Endothelial cell of umbilical vein (primary cell): ENCODE measurements around the gene SGSH.
"Not testable (repeated sequence)": the region's sequence is repeated elsewhere in the genome, so short reads cannot be mapped to it uniquely, and the experiment has no call there.

ENCODE experiments used
- JUN ChIP-seq: IDR thresholded peaks from 2 replicates; pipeline ENCODE4 v1.6.1; 2011; ENCODE audit warnings: borderline replicate concordance, low read depth; ENCODE audit not compliant: insufficient read length, insufficient read depth
- POLR2AphosphoS5 ChIP-seq: IDR thresholded peaks from 2 replicates; pipeline ENCODE4 v1.6.1; 2012; ENCODE audit warnings: low read depth, mild to moderate bottlenecking, control low read depth, low read length, moderate library complexity; ENCODE audit not compliant: insufficient read depth
- TF ChIP-seq, protein P1 (sequence below), 2 donors: IDR thresholded peaks; 1 replicate in 1 of 2; 2 replicates in 1 of 2; pipeline ENCODE4 v1.5.1; 2011; ENCODE audit warnings: low read length in 2 of 2, mild to moderate bottlenecking in 2 of 2, moderate library complexity in 2 of 2, control low read depth in 1 of 2, inconsistent platforms in 1 of 2, low read depth in 1 of 2; ENCODE audit not compliant: insufficient read depth in 1 of 2; ENCODE audit errors: extremely low read depth in 1 of 2
- TF ChIP-seq, protein P2 (sequence below): IDR thresholded peaks from 2 replicates; pipeline ENCODE4 v1.6.1; 2011; ENCODE audit not compliant: insufficient read depth, insufficient read length

DNA sequence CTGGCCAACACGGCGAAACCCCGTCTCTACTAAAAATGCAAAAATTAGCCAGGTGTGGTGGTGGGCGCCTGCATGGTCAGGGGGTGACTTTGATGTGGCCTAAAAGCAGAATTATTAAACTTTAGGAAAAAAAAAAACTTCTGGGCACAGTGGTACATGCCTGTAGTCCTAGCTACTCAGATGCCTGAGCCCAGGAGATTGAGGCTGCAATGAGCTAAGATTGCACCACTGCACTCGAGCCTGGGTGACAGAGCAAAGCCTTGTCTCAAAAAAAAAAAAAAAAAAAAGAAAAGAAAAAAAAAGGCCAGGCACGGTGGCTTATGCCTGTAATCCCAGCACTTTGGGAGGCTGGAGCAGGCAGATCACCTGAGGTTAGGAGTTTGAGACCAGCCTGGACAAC lies 20.8 kb downstream of the SGSH start:
- not testable (repeated sequence) for TF ChIP-seq POLR2AphosphoS5, JUN
- TF ChIP-seq, protein P1, sequence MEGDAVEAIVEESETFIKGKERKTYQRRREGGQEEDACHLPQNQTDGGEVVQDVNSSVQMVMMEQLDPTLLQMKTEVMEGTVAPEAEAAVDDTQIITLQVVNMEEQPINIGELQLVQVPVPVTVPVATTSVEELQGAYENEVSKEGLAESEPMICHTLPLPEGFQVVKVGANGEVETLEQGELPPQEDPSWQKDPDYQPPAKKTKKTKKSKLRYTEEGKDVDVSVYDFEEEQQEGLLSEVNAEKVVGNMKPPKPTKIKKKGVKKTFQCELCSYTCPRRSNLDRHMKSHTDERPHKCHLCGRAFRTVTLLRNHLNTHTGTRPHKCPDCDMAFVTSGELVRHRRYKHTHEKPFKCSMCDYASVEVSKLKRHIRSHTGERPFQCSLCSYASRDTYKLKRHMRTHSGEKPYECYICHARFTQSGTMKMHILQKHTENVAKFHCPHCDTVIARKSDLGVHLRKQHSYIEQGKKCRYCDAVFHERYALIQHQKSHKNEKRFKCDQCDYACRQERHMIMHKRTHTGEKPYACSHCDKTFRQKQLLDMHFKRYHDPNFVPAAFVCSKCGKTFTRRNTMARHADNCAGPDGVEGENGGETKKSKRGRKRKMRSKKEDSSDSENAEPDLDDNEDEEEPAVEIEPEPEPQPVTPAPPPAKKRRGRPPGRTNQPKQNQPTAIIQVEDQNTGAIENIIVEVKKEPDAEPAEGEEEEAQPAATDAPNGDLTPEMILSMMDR (IDR thresholded peaks at IDR 0.05; ENCODE audit: extremely low read depth in 1 of 2, insufficient read depth in 1 of 2, low read depth in 1 of 2, low read length in 2 of 2), result not testable (repeated sequence)
- TF ChIP-seq, protein P2, sequence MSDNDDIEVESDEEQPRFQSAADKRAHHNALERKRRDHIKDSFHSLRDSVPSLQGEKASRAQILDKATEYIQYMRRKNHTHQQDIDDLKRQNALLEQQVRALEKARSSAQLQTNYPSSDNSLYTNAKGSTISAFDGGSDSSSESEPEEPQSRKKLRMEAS, result not testable (repeated sequence)
